Measurements from ENCODE around the gene MCM3. TPM values are rescaled to one million over a fixed set of nuclear protein-coding genes. Genes with fewer than 3 reads are reported as not detected.

Gene MCM3
- total RNA-seq, 1 donor from 2014 or later: 20.1 TPM

GRCh38 chr6:52260634-52261033 is 23.9 kb downstream of the MCM3 start:
- TF ChIP-seq, protein P1, sequence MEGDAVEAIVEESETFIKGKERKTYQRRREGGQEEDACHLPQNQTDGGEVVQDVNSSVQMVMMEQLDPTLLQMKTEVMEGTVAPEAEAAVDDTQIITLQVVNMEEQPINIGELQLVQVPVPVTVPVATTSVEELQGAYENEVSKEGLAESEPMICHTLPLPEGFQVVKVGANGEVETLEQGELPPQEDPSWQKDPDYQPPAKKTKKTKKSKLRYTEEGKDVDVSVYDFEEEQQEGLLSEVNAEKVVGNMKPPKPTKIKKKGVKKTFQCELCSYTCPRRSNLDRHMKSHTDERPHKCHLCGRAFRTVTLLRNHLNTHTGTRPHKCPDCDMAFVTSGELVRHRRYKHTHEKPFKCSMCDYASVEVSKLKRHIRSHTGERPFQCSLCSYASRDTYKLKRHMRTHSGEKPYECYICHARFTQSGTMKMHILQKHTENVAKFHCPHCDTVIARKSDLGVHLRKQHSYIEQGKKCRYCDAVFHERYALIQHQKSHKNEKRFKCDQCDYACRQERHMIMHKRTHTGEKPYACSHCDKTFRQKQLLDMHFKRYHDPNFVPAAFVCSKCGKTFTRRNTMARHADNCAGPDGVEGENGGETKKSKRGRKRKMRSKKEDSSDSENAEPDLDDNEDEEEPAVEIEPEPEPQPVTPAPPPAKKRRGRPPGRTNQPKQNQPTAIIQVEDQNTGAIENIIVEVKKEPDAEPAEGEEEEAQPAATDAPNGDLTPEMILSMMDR (IDR thresholded peaks at IDR 0.05; ENCODE audit: borderline replicate concordance): no peak
- H3K4me1 ChIP-seq: no peaks in the 10 kb centered on the region
- H3K9me3 ChIP-seq (replicated peaks): no peaks in the 10 kb centered on the region
- intact Hi-C loops (cut with micrococcal nuclease): no loop called here
- H3K27ac ChIP-seq (replicated peaks): no peak overlapping the region
- H3K36me3 ChIP-seq: peaks cover 34% of the 10 kb centered on the region
- H3K4me3 ChIP-seq: no peak overlapping the region
- DNase-seq: no peak
- H3K27me3 ChIP-seq (ENCODE audit: low read depth): peaks cover 6% of the 10 kb centered on the region

DNA sequence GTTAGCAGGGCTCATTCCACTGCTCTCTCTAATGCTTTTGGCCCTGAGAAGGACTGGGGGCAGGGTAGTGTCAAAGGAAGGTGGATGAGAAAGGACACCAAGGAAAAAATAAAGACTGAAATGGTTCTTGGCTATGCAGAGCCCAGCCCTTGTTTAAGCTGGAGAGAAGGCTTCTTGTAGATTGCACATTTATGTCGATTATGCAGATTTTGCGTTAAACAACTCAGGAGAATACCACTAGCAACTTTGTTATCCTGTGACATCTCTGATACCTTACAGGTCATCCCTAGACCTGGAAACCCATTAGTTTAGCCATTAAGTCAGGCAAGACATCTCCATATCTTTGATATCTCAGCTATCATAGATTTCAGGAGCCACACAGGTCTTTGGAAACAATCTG is 29.1 kb downstream of the MCM3 start:
- Histone ChIP-seq H3K4me1 (no peaks in the 10 kb centered on the region), H3K27me3 (ENCODE audit: low read depth) (peaks cover 34% of the 10 kb centered on the region), H3K4me3 (no peak overlapping the region), H3K27ac (replicated peaks) (no peak overlapping the region), H3K9me3 (replicated peaks) (no peaks in the 10 kb centered on the region), H3K36me3 (no peaks in the 10 kb centered on the region)
- intact Hi-C loops (cut with micrococcal nuclease): no loop called here
- DNase-seq: no peak
- TF ChIP-seq, protein P1 (IDR thresholded peaks at IDR 0.05; ENCODE audit: borderline replicate concordance): no peak

- no peak overlapping the region for H3K4me3 ChIP-seq
- DNase-seq: no peak
- TF ChIP-seq, protein P1 (IDR thresholded peaks at IDR 0.05; ENCODE audit: borderline replicate concordance): no peak
- H3K27me3 ChIP-seq (ENCODE audit: low read depth): peaks cover 39% of the 10 kb centered on the region
- no peaks in the 10 kb centered on the region for H3K4me1 ChIP-seq
- H3K36me3 ChIP-seq: no peaks in the 10 kb centered on the region
- no peak overlapping the region for H3K27ac ChIP-seq (replicated peaks)
- H3K9me3 ChIP-seq (replicated peaks): no peaks in the 10 kb centered on the region
- intact Hi-C loops (cut with micrococcal nuclease): no loop called here
These were observed 29.7 kb downstream of the MCM3 start for GRCh38 chr6:52254731-52255378.

- Histone ChIP-seq H3K4me3 (no peak overlapping the region), H3K27me3 (ENCODE audit: low read depth) (peaks cover 53% of the 10 kb centered on the region), H3K4me1 (no peaks in the 10 kb centered on the region), H3K27ac (replicated peaks) (no peak overlapping the region), H3K36me3 (no peaks in the 10 kb centered on the region), H3K9me3 (replicated peaks) (no peaks in the 10 kb centered on the region)
- TF ChIP-seq, protein P1 (IDR thresholded peaks at IDR 0.05; ENCODE audit: borderline replicate concordance): no peak
- intact Hi-C loops (cut with micrococcal nuclease): no loop called here
- DNase-seq: no peak
These were observed 31.0 kb downstream of the MCM3 start for GRCh38 chr6:52253494-52253893.

- TF ChIP-seq, protein P1 (IDR thresholded peaks at IDR 0.05; ENCODE audit: borderline replicate concordance): no peak
- Histone ChIP-seq H3K27ac (replicated peaks) (no peak overlapping the region), H3K4me3 (no peak overlapping the region), H3K36me3 (no peaks in the 10 kb centered on the region), H3K9me3 (replicated peaks) (no peaks in the 10 kb centered on the region), H3K4me1 (no peaks in the 10 kb centered on the region), H3K27me3 (ENCODE audit: low read depth) (peaks cover 58% of the 10 kb centered on the region)
- intact Hi-C loops (cut with micrococcal nuclease): no loop called here
- DNase-seq: no peak
These were observed 33.4 kb downstream of the MCM3 start for GRCh38 chr6:52251113-52251512.
